ENCODE measurements around the gene IL16.
"Not testable (repeated sequence)": the region's sequence is repeated elsewhere in the genome, so short reads cannot be mapped to it uniquely, and the experiment has no call there.

Gene IL16

GRCh38 chr15:81207987-81208386 is 11.3 kb downstream of the IL16 start:
- not testable (repeated sequence) for DNase-seq (ENCODE audit: low spot score)

DNA sequence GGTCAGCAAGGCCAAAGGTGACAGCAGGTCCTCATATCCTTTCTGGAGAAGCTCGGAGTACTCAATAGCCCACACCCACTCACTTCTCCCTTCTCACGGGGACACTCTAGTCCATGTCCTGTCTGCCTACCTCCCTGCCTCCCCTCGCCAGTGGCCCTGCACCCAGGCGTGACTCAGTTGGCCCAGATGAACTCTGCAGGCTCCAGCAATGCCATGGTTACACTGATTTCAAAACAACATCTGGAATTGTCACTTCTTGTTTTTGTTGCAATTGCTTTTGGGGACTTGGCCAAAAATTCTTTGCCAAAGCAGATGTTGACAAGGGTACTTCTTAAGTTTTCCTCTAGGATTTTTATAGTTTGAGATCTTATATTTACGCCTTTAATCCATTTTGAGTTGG is 13.0 kb downstream of the IL16 start:
- no peak for DNase-seq (ENCODE audit: low spot score)

- no peak for DNase-seq (ENCODE audit: low spot score)
These were observed 14.7 kb downstream of the IL16 start for GRCh38 chr15:81211376-81211775.

DNA sequence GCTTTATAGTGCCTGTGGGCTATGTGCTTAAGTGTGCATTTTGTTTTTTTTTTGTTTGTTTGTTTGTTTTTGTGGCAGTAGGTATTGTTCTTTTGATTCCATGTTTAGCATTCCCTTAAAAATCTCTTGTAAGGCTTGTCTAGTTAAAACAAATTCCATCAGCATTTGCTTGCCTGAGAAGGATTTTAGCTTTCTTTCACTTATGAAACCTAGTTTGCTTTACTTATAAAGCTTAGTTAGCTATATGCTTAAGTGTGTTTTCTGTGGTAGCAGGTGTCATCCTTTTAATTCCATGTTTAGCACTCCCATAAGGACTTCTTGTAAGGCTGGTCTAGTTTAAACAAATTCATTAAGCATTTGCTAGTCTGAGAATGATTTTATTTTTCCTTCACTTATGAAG is 17.3 kb downstream of the IL16 start:
- DNase-seq (ENCODE audit: low spot score): no peak

GRCh38 chr15:81215531-81215930 is 18.9 kb downstream of the IL16 start:
- DNase-seq (ENCODE audit: low spot score): no peak

GRCh38 chr15:81215983-81216382 is 19.3 kb downstream of the IL16 start:
- DNase-seq (ENCODE audit: low spot score): no peak

DNA sequence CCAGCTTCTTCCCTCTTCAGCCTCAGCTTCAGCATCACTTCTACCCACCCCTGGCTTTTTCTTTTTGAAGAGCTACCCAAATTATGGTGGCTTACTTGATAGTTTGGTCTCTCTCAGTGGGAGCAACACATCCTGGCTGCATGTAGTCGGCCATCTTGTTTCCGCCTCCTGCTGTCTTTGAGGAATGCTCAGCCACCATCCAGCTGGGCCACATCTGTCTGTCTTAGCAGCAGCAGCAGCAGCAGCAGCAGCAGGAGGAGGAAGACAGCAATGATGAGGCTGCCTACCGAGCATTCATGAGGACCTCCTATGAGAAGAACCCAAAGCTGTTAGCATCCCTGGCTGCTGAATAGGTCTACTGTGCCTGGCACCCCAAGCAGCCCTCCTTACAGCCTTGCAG is 19.7 kb downstream of the IL16 start:
- no peak for DNase-seq (ENCODE audit: low spot score)

- no peak for DNase-seq (ENCODE audit: low spot score)
These were observed 24.8 kb downstream of the IL16 start for GRCh38 chr15:81221449-81221848.

DNA sequence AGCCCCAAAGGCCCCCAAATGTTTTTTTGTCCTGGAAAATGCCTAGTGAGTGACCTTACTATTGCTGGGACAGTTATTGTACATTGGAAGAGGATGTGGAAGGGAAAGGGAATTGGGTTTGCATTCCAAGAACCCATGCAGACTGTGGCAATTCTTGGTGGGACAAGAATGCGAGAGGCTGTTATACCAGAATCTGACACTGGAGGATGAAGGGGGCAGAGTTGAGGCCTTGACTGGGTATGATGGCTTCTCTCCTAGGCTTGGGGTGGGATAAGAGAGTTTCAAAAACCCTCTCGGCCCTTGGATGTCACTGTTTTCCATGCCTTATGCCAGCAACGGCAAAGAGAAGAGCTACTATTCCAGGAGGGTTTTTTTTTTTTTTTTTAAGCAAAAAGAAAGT is 25.3 kb downstream of the IL16 start:
- no peak for DNase-seq (ENCODE audit: low spot score)

DNA sequence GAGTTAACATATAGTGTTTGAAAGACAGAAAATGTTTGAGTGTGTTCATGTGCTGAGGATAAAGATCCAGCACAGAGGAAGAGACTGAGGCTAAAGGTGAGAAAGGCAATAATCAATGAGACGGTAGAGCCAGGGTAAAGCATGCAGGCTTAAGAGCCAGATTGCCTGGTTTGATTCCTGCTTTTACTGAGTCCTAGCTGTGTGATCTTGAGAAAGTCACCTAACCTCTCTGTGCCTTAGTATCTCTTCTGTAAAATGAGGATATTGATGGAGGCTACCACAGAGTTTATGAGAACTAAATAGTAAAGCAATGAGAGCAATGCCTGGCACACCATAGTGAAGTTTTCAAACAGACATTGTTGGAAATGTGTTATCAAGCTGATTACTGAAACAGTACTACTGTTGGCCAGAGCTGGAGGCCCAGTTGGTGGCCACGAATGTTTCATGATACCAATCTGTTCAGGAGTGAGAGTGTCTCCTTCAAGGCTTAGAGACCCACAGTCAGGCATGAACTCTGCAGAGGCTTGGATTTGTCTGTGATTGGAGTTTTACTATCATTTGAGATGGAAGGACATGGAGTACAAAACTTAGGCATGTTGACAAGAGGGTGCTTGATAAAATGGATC is 26.8 kb downstream of the IL16 start:
- DNase-seq (ENCODE audit: low spot score): no peak

- no peak for DNase-seq (ENCODE audit: low spot score)
These were observed 27.6 kb downstream of the IL16 start for GRCh38 chr15:81224232-81224631.

DNA sequence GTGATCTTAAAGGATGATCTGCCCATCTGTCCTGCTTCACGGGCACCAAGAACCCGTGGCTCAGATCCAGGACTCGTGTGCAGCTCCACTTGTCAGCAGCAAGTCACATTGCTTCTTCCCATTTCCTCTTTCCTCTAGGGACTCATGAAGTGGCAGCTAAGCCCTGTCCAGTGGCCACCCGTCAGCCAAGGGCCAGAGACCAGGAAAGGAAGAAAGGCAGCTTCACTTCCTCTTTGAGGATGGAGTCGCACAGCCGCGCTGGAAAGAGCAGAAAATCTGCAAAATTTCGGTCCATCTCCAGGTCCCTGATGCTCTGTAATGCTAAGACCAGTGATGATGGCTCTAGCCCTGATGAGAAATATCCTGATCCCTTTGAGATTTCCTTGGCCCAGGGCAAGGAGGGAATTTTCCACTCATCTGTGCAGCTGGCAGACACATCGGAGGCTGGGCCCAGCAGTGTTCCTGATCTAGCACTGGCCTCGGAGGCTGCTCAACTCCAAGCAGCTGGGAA is 28.5 kb downstream of the IL16 start:
- DNase-seq (ENCODE audit: low spot score): no peak

DNA sequence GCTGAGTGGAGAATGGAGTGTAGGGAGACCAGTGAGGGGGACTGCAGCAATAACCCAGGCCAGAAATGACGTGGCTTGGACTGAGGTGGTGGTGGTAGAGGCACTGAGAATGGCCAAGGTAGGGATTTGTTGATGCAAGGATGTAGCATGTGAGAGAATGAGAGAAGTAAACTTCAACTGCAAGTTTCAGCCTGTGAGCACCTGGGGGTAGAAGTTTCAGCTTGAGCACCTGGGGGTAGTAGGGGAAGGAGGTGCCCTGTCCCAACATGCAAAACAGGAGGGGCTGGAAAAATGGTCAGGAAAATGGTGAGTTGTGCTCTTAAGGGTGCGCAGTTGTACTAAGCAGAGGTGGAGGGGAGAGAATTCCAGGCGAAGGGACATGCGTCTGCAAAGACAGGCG is 31.0 kb downstream of the IL16 start:
- no peak for DNase-seq (ENCODE audit: low spot score)

- DNase-seq (ENCODE audit: low spot score): no peak
These were observed 32.9 kb downstream of the IL16 start for GRCh38 chr15:81229586-81229985.

DNA sequence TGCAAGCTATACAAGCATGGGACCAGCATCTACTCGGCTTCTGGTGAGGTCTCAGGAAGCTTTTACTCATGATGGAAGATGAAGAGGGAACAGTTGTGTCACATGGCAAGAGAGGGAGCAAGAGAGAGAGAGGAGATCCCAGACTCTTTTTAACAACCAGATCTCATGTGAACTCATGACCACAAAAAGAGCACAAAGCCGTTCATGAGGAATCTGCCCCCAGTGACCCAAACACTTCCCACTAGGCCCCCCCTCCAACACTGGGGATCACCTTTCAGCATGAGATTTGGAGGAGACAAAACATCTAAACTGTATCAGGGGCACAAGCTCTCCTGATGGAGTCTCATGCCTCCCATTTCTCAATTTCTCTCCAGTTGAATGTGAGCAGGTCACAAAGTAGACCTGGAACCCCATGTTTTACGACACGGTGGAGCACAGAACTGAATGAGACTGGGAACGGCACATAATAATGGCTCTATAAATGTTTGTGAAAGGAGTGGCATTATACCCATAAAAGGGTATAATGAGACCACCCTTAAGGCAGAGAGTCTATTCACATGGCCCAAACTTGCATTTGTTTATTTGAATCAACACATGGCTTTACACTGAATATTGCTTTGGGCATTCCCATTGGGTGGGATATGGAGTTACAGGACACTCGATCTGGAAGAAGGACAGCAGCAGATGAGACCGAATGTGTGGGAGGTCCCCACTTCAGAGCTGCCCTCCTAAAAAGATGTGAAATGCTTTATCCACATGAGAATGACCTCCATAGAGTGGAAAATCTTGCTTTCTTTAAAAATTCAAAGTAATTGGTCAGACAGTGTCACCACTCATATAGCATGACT is 38.8 kb downstream of the IL16 start:
- no peak for DNase-seq (ENCODE audit: low spot score)

GRCh38 chr15:81239190-81239589 is 42.5 kb downstream of the IL16 start:
- no peak for DNase-seq (ENCODE audit: low spot score)

GRCh38 chr15:81242778-81243177 is 46.1 kb downstream of the IL16 start:
- no peak for DNase-seq (ENCODE audit: low spot score)

GRCh38 chr15:81244306-81244705 is 47.6 kb downstream of the IL16 start:
- DNase-seq (ENCODE audit: low spot score): no peak

DNA sequence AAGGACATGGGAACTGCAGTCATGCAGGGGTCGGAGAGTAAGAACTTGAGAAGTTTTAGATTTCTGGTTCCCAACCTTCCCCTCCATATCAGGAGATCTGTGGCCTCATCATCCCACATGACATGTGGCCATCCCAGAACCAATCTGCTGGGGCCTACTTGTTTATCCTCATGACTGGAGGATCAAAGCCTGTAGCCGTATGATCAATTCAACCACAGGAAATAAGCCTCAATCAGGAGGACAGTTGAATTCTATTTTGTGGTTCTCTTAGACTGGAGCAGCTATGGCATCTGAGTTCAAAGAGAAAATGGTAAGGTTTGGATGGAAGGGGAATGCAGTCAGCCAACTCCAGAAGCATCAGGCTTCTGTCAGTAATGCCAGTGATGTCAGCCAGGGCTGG is 57.2 kb downstream of the IL16 start:
- no peak for DNase-seq (ENCODE audit: low spot score)

- DNase-seq (ENCODE audit: low spot score): peak; percentile 89
These were observed 57.7 kb downstream of the IL16 start for GRCh38 chr15:81254277-81254915.

DNA sequence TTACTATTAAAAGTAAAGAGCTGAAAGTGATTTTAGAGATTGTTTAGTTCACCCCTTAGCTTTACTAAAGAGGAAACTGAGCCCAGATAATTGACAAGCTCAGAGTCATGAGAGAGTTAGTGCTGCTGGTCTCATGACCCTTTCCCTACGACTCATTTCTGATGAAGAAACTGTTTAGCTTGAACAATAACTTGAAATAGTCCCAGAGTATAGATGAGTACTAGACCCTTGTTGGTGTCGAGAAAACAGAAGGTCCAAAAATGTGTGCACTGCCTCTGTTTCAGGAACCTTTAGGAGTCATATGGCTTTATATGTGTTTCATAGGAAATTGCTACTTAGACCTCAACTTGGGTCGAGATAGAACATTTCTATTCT is 58.2 kb downstream of the IL16 start:
- no peak for DNase-seq (ENCODE audit: low spot score)

DNA sequence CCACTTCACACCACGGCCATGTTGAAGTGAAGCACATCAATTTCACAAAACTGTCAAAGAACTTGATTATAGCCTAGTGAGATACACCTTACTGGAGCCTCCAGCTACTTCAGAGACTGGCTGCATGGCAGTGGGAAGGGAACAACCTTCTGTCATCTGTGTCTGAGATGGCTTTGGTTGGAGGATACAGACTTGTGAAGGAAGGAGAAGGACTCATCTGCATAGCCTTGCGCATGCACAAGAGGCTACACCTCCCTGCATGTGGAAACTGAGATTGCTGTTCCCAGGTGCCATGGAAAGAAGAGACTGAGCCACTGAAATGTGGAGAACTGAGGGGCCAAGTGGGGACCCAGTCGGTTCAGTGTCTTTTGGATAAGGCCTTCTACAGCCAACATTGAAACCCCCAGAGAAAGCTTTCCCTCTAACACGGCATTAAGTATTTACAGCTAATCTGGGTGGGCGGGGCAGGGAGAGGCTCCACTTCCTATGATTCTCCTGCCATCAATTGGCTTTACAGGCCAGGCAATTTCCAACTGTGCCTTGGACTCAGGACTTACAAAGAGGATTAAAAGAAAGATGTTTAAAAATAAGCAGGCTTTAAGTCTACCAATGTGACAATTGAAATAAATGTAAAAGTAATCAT is 58.8 kb downstream of the IL16 start:
- DNase-seq (ENCODE audit: low spot score): no peak

GRCh38 chr15:81255958-81256320 is 59.3 kb downstream of the IL16 start:
- no peak for DNase-seq (ENCODE audit: low spot score)
